GM19324 (cell line): ENCODE measurements around the gene KLRK1.
A peak's percentile ranks its signal among the peaks of the same experiment; 100 is the strongest.
"Not testable (repeated sequence)": the region's sequence is repeated elsewhere in the genome, so short reads cannot be mapped to it uniquely, and the experiment has no call there.

ENCODE experiments used
- ATAC-seq: cut with Tn5 transposase; IDR thresholded peaks from one replicate; pipeline ENCODE4 v1.9.1; 2021; ENCODE audit warnings: mild to moderate bottlenecking, moderate library complexity; ENCODE audit not compliant: unreplicated experiment, low FRiP score

Gene KLRK1

GRCh38 chr12:10389904-10390303 lies at the start of gene KLRK1:
KLRK1 (minus strand) TSS chr12:10390041; CDS start chr12:10388810, 1,231 bp downstream.
- ATAC-seq = no peak

GRCh38 chr12:10437601-10438000 lies 47.8 kb upstream of the KLRK1 start:
- ATAC-seq = not testable (repeated sequence)

- not testable (repeated sequence) for ATAC-seq
These were observed 46.0 kb upstream of the KLRK1 start, which contains the start of gene KLRC2 for GRCh38 chr12:10435816-10436215. KLRC2 (minus strand) TSS chr12:10436010; CDS start chr12:10435986, 24 bp downstream.

- not testable (repeated sequence) for ATAC-seq
These were observed 40.8 kb upstream of the KLRK1 start for GRCh38 chr12:10430623-10431022.

GRCh38 chr12:10425938-10426337 lies 36.1 kb upstream of the KLRK1 start:
- ATAC-seq = not testable (repeated sequence)

GRCh38 chr12:10424260-10424899 lies 34.5 kb upstream of the KLRK1 start:
- ATAC-seq = not testable (repeated sequence)

- ATAC-seq = not testable (repeated sequence)
These were observed 32.3 kb upstream of the KLRK1 start for GRCh38 chr12:10422159-10422558.

- not testable (repeated sequence) for ATAC-seq
These were observed 30.5 kb upstream of the KLRK1 start, which contains the start of gene KLRC3 for GRCh38 chr12:10420334-10420733. KLRC3 (minus strand) TSS chr12:10420595; CDS start chr12:10420550, 45 bp downstream.

- ATAC-seq = no peak
These were observed 19.6 kb upstream of the KLRK1 start, which contains the start of gene KLRC4 for GRCh38 chr12:10409392-10409791. KLRC4 (minus strand) TSS chr12:10409757; CDS start chr12:10409575, 182 bp downstream.

GRCh38 chr12:10408842-10409241 lies 19.0 kb upstream of the KLRK1 start:
- no peak for ATAC-seq

- no peak for ATAC-seq
These were observed 16.9 kb upstream of the KLRK1 start for GRCh38 chr12:10406725-10407124.

- no peak for ATAC-seq
These were observed 15.5 kb upstream of the KLRK1 start for GRCh38 chr12:10405294-10405693.

GRCh38 chr12:10404798-10405197 lies 15.0 kb upstream of the KLRK1 start:
- no peak for ATAC-seq

- no peak for ATAC-seq
These were observed 11.0 kb upstream of the KLRK1 start for GRCh38 chr12:10400829-10401228.

GRCh38 chr12:10398168-10398567 lies 8.3 kb upstream of the KLRK1 start:
- no peak for ATAC-seq

GRCh38 chr12:10397296-10397695 lies 7.5 kb upstream of the KLRK1 start:
- ATAC-seq = no peak

GRCh38 chr12:10396176-10396575 lies 6.3 kb upstream of the KLRK1 start:
- ATAC-seq = not testable (repeated sequence)

- ATAC-seq = peak; percentile 68
These were observed 5.7 kb upstream of the KLRK1 start for GRCh38 chr12:10395390-10395998.

GRCh38 chr12:10394531-10395152 lies 4.8 kb upstream of the KLRK1 start:
- not testable (repeated sequence) for ATAC-seq

GRCh38 chr12:10393291-10393690 lies 3.5 kb upstream of the KLRK1 start:
- no peak for ATAC-seq

- peak; percentile 68 for ATAC-seq
These were observed 2.6 kb upstream of the KLRK1 start for GRCh38 chr12:10392394-10392930.
